Stimulated activated CD8-positive, alpha-beta memory T cell treated with anti-CD3 and anti-CD28 coated beads, Interleukin-15, amount 100 ng/mL, for 1 hour (primary cell): ENCODE data around the gene SPPL3.
"Not testable (repeated sequence)": the region's sequence is repeated elsewhere in the genome, so short reads cannot be mapped to it uniquely, and the experiment has no call there.

ENCODE experiments used
- DNase-seq: peaks from one replicate; pipeline ENCODE4 v3.0.0-alpha.2; 2020; ENCODE audit warnings: low read depth

The SPPL3 gene

GRCh38 chr12:120750806-120751205, 153.4 kb downstream of the SPPL3 start:
- no peak for DNase-seq

DNA sequence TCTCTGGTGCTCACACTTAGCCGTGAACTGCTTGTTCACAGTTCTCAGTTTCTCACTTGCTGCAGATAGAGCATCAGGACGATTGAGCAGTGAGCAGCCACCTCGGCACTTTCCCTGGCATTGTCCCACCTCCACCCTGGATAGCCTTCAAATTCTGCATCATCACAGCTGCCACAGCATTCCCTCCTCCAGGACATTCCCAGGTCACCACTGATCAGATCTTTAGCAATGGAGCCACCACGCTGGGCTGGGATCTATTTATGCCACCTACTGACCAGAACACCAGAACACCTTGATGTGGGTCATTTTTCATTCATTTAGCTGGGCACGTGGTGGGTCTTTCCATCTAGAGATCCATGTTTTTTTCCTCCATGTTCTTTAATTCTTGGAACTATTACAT, 154.9 kb downstream of the SPPL3 start:
- no peak for DNase-seq

- DNase-seq, result no peak
Observed at GRCh38 chr12:120748242-120748641, 155.9 kb downstream of the SPPL3 start.

DNA sequence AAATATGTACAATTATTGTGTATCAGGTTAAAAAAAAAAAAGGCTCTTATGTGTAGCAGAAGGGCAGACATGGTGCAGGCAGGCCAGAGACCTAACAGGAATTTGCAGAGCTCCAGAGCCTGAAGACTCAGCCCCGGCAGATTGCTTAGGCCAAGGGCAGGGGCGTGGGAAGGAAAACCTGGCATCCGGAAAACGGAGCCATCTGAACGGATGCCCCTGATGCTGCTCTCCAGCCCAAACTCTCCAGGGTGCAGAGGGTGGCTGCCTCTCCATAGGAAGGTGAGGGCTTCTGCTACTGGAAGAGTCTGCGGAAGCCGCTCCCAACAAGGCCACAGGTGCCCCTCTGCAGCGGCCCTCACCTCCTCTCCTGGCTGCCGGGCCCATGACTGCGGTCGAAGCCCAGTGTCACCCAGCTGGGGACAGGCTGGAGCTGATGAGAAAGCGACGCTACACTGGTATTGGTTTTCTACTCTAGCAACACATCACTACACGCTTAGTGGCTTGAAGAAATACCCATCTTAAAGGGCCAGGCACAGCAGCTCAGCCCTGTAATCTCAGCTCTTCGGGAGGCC, 159.2 kb downstream of the SPPL3 start:
- DNase-seq, result no peak

GRCh38 chr12:120741476-120742421, 162.4 kb downstream of the SPPL3 start:
- no peak for DNase-seq

GRCh38 chr12:120740871-120741270, 163.3 kb downstream of the SPPL3 start:
- DNase-seq, result no peak

GRCh38 chr12:120739821-120740613, 164.1 kb downstream of the SPPL3 start:
- DNase-seq, result no peak

- DNase-seq, result no peak
Observed at GRCh38 chr12:120739031-120739762, 165.0 kb downstream of the SPPL3 start.

GRCh38 chr12:120738252-120739030, 165.7 kb downstream of the SPPL3 start:
- DNase-seq, result no peak

GRCh38 chr12:120737557-120738251, 166.5 kb downstream of the SPPL3 start:
- DNase-seq, result no peak

DNA sequence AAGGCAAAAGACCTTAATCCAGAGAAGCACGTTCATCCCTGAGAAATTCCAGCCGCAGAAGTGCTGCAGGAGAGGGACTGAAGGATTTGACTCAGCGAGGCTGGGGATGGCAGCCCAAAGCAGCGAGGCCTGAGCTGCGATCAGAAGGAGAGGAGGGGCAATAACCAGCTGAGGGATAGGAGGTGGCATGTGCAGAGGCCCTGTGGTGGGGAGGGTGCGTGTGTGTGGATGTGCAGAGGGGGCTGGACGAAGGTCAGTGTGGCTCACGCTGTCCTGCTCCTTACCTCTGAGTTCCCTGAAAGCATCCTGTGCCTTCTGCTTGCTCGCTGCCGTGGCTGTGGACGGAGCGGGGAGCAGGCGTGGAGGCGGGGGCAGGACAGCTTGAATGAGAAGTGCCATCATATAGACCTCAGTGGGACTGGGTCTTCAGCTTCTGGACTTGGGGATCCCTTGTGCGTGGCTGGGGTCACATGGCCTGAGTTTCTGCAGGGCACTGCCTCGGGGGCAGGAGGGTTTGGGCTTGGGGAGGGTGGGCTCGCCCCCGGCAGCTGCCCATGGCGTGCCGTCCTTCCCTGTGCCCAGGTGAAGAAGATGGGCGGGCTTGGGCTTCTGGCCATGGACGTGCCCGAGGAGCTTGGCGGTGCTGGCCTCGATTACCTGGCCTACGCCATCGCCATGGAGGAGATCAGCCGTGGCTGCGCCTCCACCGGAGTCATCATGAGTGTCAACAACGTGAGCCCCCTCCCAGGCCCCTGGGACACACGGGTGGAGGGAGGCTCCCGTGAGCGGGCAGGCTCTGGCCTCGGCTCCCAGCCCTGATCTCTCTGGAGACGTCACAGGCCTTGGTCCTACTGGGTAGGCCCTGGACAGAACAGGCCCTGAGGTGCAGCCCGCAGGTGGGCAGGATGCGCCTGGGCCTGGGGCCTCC, 167.5 kb downstream of the SPPL3 start:
- no peak for DNase-seq

DNA sequence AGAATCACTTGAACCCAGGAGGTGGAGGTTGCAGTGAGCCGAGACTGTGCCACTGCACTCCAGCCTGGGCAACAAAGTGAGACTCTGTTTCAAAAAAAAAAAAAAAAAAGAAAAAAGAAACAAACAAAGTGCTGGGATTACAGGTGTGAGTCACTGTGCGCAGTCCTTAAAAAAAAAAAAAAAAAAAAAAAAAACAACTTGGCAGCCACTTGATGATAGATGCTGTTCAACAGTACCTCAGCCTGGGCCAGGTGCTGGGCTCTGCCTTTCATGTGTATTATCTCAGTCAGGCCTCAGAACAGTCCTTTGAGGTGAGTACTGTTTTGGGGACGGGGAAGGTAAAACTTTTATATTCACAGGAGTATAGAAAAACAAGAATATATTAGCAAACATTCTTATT, 169.0 kb downstream of the SPPL3 start:
- DNase-seq, result no peak

- no peak for DNase-seq
Observed at GRCh38 chr12:120734210-120734609, 169.9 kb downstream of the SPPL3 start.

- no peak for DNase-seq
Observed at GRCh38 chr12:120733574-120733973, 170.6 kb downstream of the SPPL3 start.

- DNase-seq, result not testable (repeated sequence)
Observed at GRCh38 chr12:120732198-120732597, 172.0 kb downstream of the SPPL3 start.

- no peak for DNase-seq
Observed at GRCh38 chr12:120726961-120727360, 177.2 kb downstream of the SPPL3 start.

- DNase-seq, result no peak
Observed at GRCh38 chr12:120726510-120726793, 177.7 kb downstream of the SPPL3 start.

DNA sequence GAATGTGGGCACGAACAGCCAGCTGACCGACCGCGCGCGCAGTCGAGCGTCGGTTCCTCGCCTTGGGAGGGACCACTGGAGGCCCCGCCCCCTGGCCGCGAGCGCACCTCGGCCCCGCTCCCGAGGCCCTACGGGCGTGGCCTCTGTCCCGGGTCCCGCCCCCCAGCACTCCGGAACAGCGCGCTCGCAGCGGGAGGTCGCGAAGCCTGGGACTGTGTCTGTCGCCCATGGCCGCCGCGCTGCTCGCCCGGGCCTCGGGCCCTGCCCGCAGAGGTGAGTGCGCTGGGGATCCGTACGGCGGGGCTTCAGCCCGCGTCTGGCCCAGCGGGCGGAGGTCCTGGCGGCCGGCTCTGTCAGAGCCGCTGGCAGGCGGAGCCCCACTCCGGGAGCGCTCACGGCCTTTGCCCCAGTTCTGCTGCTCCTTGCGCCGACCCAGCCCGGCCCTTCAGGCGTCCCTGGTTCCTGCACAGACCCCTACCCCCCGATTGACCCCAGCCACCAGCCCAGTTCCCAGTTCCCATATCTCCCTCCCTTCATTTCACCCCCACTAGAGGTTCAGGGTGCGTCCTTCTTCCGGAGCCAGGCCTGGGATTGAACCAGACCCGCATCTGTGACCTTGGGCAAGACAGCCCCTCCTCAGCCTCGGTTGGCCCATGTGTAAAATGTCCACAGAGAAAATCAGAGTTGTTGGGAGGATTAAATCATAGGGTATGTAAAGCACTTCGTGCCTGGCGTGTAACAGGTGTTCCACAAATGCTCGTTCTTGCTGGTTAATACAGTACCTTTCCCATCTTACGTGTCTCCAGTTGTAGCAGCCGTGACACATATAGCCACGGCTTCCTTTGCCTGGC, 178.3 kb downstream of the SPPL3 start, which contains the start of gene ACADS:
Gene ACADS, plus strand, starts transcription at position 168 of the 851 bp plus-strand sequence. Its CDS starts 60 bp downstream, at position 228.
- peak; percentile 73 for DNase-seq
